ENCODE results near the gene SULT1E1. TPM values are rescaled to one million over a fixed set of nuclear protein-coding genes. Genes with fewer than 3 reads are reported as not detected.

The SULT1E1 gene
- total RNA-seq, 4 donors from 2014 or later = 18.6 to 198 (median 44.1) TPM

GRCh38 chr4:69836287-69836686, 23.7 kb downstream of the SULT1E1 start:
- no peaks in the 10 kb centered on the region for H3K9me3 ChIP-seq
- H3K27me3 ChIP-seq = no peaks in the 10 kb centered on the region
- no peak overlapping the region for H3K4me3 ChIP-seq
- TF ChIP-seq POLR2A (IDR thresholded peaks at IDR 0.05) (no peak), POLR2AphosphoS5 (IDR thresholded peaks at IDR 0.05) (no peak), CTCF (IDR thresholded peaks at IDR 0.05) (no peak), EP300 (IDR thresholded peaks at IDR 0.05) (no peak)
- peaks cover 33% of the 10 kb centered on the region for H3K4me1 ChIP-seq
- H3K27ac ChIP-seq = no peak overlapping the region
- H3K36me3 ChIP-seq = no peaks in the 10 kb centered on the region
- DNase-seq (ENCODE audit: low spot score in 2 of 2) = no peak

- H3K36me3 ChIP-seq = no peaks in the 10 kb centered on the region
- H3K27me3 ChIP-seq = no peaks in the 10 kb centered on the region
- H3K27ac ChIP-seq = no peak overlapping the region
- H3K4me3 ChIP-seq = no peak overlapping the region
- H3K9me3 ChIP-seq = no peaks in the 10 kb centered on the region
- H3K4me1 ChIP-seq = peaks cover 38% of the 10 kb centered on the region
- no peak for DNase-seq (ENCODE audit: low spot score in 2 of 2)
- TF ChIP-seq POLR2AphosphoS5 (IDR thresholded peaks at IDR 0.05) = no peak
- TF ChIP-seq POLR2A (IDR thresholded peaks at IDR 0.05) = no peak
- 47% methylated on average over 1 of the region's 1 CpG for WGBS
Measured at GRCh38 chr4:69835766-69836165, 24.2 kb downstream of the SULT1E1 start.

- WGBS = 63% methylated on average over 1 of the region's 1 CpG
- Histone ChIP-seq H3K27me3 (no peaks in the 10 kb centered on the region), H3K9me3 (no peaks in the 10 kb centered on the region), H3K4me1 (peaks cover 45% of the 10 kb centered on the region), H3K36me3 (no peaks in the 10 kb centered on the region), H3K4me3 (no peak overlapping the region), H3K27ac (no peak overlapping the region)
- TF ChIP-seq POLR2AphosphoS5 (IDR thresholded peaks at IDR 0.05) (no peak), CTCF (IDR thresholded peaks at IDR 0.05) (no peak), POLR2A (IDR thresholded peaks at IDR 0.05) (no peak), EP300 (IDR thresholded peaks at IDR 0.05) (no peak)
- no peak for DNase-seq (ENCODE audit: low spot score in 2 of 2)
Measured at GRCh38 chr4:69833251-69833650, 26.7 kb downstream of the SULT1E1 start.

GRCh38 chr4:69832326-69833030, 27.5 kb downstream of the SULT1E1 start:
- Histone ChIP-seq H3K4me3 (no peak overlapping the region), H3K9me3 (no peaks in the 10 kb centered on the region), H3K4me1 (peaks cover 45% of the 10 kb centered on the region), H3K36me3 (no peaks in the 10 kb centered on the region), H3K27me3 (no peaks in the 10 kb centered on the region), H3K27ac (no peak overlapping the region)
- TF ChIP-seq EP300 (IDR thresholded peaks at IDR 0.05) (no peak), POLR2AphosphoS5 (IDR thresholded peaks at IDR 0.05) (no peak), CTCF (IDR thresholded peaks at IDR 0.05) (no peak), POLR2A (IDR thresholded peaks at IDR 0.05) (no peak)
- no peak for DNase-seq (ENCODE audit: low spot score in 2 of 2)
- 84% methylated on average over 10 of the region's 10 CpGs for WGBS

- H3K9me3 ChIP-seq = no peaks in the 10 kb centered on the region
- no peaks in the 10 kb centered on the region for H3K36me3 ChIP-seq
- TF ChIP-seq POLR2AphosphoS5 (IDR thresholded peaks at IDR 0.05) (no peak), EP300 (IDR thresholded peaks at IDR 0.05) (no peak), CTCF (IDR thresholded peaks at IDR 0.05) (no peak), POLR2A (IDR thresholded peaks at IDR 0.05) (no peak)
- H3K27ac ChIP-seq = no peak overlapping the region
- no peaks in the 10 kb centered on the region for H3K27me3 ChIP-seq
- H3K4me1 ChIP-seq = peaks cover 45% of the 10 kb centered on the region
- 71% methylated on average over 13 of the region's 16 CpGs for WGBS
- H3K4me3 ChIP-seq = no peak overlapping the region
- no peak for DNase-seq (ENCODE audit: low spot score in 2 of 2)
Measured at GRCh38 chr4:69831646-69832325, 28.2 kb downstream of the SULT1E1 start.
